Ovary (tissue), 3 donors: Measurements from ENCODE around the gene CLEC16A.

Experiments used
- POLR2A ChIP-seq: fragments of 450-650 bp; IDR thresholded peaks from one replicate; pipeline ENCODE4 v1.6.1; 2017; ENCODE audit warnings: antibody characterized with exemption, mild to moderate bottlenecking, moderate library complexity
- TF ChIP-seq, protein P1 (sequence below), 3 donors: fragments of 450-650 bp in 2 of 3; fragments of 200-600 bp in 1 of 3; IDR thresholded peaks; one replicate each; pipeline versions ENCODE4 v1.5.1 to v1.8.0; 2016 to 2022; ENCODE audit warnings: antibody characterized with exemption in 3 of 3, mild to moderate bottlenecking in 1 of 3
- donor health status: DM: no; HTN: no; CAD: no.

DNA sequence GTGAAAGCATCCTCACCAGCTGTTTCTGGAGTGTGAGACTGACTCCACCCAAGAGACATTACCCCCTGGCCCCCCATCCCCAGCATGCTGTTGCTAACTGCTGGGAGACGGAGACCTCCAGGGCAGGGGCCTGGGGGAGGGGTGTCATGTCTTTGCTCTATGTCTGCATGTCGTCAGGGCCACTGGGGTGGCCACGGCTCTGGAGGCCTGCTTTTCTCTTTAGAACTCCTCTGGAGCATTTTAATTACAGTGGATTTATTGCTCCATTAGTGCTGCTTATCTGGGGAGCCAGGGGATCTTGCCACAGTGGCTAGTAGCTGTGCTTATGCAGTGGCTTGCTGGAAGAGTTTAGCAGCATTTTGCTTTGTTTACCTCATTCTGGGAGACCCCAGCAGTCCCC lies 32.3 kb downstream of the CLEC16A start:
- TF ChIP-seq, protein P1, sequence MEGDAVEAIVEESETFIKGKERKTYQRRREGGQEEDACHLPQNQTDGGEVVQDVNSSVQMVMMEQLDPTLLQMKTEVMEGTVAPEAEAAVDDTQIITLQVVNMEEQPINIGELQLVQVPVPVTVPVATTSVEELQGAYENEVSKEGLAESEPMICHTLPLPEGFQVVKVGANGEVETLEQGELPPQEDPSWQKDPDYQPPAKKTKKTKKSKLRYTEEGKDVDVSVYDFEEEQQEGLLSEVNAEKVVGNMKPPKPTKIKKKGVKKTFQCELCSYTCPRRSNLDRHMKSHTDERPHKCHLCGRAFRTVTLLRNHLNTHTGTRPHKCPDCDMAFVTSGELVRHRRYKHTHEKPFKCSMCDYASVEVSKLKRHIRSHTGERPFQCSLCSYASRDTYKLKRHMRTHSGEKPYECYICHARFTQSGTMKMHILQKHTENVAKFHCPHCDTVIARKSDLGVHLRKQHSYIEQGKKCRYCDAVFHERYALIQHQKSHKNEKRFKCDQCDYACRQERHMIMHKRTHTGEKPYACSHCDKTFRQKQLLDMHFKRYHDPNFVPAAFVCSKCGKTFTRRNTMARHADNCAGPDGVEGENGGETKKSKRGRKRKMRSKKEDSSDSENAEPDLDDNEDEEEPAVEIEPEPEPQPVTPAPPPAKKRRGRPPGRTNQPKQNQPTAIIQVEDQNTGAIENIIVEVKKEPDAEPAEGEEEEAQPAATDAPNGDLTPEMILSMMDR (IDR thresholded peaks at IDR 0.05): no peak
- no peak for TF ChIP-seq POLR2A
